GM18870 (cell line): ENCODE results near the gene WDR46.
A peak's percentile ranks its signal among the peaks of the same experiment; 100 is the strongest.
"Not testable (repeated sequence)": the region's sequence is repeated elsewhere in the genome, so short reads cannot be mapped to it uniquely, and the experiment has no call there.

Source experiments
- ATAC-seq: cut with Tn5 transposase; IDR thresholded peaks from one replicate; pipeline ENCODE4 v1.9.1; 2021; ENCODE audit warnings: moderate library complexity; ENCODE audit not compliant: unreplicated experiment

WDR46 gene

DNA sequence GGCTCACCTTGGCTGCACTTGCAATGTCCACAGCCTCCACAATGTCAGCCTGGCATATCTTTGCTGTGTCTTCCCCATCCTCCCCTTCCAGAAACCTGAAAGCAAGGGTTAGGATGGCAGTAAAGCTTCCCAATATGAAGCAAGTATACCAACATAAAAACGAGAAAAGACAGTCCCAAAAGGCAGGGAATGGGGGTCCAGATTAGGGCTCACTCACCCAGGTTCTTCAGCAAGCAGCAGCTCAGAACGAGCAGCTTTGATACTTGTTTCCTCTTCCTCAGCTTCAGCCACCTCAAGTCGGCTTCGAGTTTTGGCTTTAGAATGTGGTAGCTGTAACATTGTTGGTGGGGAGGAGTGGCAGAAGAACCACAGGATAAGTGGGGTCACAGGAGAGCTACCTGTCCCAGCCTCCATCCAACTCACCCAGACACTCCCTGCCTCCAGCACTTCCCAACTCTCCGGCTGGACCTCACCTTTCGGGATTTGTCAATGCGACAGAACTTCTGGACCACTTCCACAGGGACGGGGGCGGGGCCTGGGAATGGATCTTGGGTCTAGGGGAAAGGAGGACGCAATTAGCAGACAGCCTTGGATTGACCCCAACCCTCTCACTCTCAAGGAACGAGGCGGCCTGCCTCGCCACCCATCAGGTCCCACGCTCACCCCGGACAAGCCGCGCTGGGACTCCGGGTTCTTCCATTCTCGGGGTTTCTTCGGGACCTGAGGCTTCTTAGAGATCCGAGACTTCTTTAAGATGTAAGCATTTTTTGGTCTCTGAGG is 708 bp downstream of the WDR46 start:
- ATAC-seq, result no peak

DNA sequence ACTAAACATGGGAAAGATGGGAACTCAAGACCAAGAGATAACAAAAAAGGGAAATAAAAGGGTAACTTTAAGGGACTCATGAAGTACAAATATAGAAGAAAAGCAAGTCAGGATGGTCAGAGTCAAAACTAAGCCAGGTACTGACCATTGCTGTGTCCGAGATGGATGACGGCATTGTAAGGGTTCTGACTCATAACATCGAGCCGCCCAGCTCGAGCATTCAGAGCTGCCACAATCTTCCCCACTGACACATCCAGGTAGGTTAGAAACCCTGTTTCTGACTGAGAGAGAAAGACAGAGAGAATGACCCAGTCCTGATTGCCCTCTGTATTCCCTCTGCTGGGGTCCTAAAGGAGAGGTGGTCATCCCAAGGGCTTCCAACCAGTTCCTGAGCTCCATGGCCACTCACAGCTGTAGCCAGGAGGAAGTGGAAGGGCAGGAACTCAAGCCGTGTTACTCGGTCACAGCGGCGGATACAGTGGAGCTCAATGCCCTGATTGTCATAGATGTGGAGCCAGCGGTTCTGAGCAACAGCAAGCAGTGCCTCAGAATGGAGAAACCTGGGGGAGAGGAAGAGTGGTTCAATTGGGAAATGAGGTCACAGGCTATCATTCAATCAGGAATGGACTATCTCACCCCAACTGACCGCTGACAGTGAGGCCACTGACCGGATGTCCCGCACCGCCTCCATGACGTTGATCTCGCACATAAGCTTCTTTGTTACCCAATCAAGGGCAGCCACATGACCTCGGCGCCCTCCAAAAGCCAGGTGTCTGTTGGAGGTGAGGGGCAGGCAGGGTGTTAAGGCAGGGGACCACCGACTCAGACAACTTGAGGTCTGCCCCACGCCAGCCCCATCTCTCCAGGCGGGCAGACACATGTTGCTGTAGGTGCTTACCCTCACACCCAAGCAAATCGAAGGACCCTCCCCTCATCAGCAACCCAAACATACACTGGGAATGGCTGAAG is 1.8 kb downstream of the WDR46 start:
- no peak for ATAC-seq

DNA sequence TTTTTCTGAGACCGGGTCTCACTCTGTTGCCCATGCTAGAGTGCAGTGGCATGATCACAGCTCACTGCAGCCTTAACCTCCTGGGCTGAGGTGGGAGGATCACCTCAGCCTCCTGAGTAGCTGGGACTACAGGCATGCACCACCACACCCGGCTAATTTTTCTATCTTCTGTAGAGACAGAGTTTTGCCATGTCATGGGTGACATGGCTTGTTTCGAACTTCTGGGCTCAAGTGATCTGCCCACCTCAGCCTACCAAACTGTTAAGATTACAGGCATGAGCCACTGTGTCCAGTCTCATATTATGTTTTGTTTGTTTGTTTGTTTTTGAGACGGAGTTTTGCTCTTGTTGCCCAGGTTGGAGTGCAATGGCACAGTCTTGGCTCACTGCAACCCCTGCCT is 3.8 kb downstream of the WDR46 start:
- not testable (repeated sequence) for ATAC-seq

DNA sequence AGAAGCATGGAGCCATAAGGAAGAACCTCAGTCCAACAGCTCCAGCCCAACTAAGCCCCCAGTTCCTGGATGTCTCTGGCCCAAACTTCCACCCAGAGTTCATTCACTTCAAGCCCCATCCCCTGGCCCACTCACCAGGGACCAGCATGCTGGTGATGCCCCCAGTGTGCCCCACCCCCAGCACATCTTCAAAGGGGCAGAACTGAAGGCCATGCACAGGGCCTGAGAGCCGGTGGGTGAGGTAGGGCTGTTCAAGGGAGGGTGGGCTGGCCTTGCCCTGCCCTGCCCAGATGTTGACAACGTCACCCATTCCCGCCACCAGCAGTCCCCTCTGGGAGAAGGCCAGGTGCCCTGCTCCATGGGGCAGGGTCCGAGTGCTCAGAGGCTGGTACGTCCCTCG is 8.5 kb downstream of the WDR46 start:
- ATAC-seq, result no peak

DNA sequence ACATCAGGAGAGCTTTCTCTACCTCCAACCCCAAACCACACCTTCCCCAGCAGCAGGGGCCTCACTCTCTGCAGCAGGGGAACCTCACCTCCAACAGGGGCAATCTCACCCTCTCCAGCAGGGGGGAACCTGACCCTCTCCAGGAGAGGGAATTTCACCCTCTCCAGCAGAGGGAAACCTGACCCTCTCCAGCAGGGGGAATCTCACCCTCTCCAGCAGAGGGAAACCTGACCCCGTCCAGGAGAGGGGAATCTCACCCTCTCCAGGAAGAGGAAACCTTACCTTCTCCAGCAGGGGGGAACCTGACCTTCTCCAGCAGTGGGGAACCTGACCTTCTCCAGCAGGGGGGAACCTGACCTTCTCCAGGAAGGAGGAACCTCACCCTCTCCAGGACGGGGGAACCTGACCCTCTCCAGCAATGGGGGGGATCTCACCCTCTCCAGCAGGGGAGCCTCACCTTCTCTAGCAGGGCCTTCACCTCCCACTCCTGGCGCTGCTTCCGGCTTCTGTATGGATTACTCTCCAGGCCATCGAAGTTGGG is 9.0 kb downstream of the WDR46 start:
- no peak for ATAC-seq

DNA sequence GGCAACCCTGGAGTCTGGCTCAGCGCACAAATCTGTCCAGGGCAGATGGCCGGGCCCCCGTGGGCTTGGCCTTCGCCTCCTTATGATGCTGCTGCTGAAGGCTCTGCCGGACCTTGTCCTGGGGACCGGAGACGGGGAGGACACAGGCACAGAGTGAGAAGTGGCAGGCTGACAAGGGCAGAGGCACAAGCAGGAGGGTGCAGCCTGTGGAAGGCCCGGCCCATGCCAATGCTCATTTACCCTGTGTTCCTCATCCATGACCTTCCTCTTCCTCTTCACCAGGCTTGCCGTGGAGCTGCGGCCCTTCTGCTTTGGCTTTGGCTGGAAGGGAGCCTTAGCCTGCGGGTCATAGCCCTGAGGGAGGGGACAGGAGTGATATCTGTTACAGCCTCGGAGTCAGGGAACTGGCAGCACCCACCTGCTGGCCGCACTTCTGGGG is 9.8 kb downstream of the WDR46 start:
- ATAC-seq, result no peak

DNA sequence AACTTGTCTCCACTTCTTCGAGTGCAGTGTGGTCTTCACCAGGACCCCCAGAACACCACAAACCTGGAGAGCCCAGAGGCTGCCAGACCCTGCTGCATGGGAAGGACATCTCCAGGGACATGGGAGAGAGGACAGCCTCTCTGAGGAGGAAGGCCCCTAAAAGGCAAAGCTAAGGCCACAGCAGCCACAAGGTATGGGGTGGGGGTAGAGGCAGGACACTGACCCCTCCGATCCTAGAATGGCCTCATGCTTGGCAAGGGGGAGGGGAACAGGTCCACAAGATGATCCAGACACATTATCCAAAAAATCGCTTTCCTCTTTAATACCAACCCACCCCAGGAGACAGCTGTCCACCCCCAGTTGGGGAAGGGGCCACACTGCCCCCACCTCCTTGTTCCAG is 10.2 kb downstream of the WDR46 start:
- ATAC-seq, result no peak

GRCh38 chr6:33278392-33278741 is 10.7 kb downstream of the WDR46 start:
- no peak for ATAC-seq

DNA sequence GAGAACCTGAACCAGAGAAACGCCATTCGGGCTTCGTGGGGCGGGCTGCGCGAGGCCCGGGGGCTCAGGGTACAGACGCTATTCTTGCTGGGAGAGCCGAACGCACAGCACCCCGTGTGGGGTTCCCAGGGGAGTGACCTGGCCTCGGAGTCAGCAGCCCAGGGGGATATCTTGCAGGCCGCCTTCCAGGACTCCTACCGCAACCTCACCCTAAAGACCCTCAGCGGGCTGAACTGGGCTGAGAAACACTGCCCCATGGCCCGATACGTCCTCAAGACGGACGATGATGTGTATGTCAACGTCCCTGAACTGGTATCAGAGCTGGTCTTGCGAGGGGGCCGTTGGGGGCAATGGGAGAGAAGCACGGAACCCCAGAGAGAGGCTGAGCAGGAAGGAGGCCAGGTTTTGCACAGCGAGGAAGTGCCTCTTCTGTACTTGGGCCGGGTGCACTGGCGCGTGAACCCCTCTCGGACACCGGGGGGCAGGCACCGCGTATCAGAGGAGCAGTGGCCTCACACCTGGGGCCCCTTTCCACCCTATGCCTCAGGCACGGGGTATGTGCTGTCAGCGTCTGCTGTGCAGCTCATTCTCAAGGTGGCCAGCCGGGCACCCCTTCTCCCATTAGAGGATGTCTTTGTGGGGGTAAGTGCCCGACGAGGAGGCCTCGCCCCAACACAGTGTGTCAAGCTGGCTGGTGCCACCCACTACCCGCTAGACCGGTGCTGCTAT is 11.2 kb downstream of the WDR46 start:
- peak; percentile 8 for ATAC-seq

- ATAC-seq, result peak; percentile 37
Observed at GRCh38 chr6:33276864-33277662, 12.0 kb downstream of the WDR46 start, which contains the start of gene B3GALT4. TSS of gene B3GALT4 (plus strand) at chr6:33277123. CDS start at chr6:33277420, 297 bp downstream.

- ATAC-seq, result no peak
Observed at GRCh38 chr6:33276581-33276863, 12.5 kb downstream of the WDR46 start.

DNA sequence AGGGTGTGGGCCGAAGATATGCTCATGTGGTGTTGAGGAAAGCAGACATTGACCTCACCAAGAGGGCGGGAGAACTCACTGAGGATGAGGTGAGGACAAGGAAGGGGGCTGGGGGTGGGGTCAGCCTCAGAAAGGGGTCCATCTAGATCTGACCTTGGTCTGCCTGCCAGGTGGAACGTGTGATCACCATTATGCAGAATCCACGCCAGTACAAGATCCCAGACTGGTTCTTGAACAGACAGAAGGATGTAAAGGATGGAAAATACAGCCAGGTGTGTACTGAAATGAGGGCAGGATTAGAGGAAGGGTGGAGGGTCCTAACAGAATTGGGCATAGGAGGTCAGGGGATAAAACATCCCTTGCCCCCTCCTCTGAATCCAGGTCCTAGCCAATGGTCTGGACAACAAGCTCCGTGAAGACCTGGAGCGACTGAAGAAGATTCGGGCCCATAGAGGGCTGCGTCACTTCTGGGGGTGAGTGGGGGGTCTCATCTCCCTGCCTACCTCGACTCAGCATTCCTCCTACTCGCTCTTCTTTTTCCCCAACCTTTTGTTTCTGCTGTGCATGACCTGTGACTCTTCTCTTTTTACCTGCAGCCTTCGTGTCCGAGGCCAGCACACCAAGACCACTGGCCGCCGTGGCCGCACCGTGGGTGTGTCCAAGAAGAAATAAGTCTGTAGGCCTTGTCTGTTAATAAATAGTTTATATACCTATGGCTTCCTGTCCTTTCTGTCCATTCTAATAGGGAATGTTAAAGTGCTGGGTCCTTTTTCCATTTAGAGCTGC is 13.1 kb downstream of the WDR46 start:
- not testable (repeated sequence) for ATAC-seq

DNA sequence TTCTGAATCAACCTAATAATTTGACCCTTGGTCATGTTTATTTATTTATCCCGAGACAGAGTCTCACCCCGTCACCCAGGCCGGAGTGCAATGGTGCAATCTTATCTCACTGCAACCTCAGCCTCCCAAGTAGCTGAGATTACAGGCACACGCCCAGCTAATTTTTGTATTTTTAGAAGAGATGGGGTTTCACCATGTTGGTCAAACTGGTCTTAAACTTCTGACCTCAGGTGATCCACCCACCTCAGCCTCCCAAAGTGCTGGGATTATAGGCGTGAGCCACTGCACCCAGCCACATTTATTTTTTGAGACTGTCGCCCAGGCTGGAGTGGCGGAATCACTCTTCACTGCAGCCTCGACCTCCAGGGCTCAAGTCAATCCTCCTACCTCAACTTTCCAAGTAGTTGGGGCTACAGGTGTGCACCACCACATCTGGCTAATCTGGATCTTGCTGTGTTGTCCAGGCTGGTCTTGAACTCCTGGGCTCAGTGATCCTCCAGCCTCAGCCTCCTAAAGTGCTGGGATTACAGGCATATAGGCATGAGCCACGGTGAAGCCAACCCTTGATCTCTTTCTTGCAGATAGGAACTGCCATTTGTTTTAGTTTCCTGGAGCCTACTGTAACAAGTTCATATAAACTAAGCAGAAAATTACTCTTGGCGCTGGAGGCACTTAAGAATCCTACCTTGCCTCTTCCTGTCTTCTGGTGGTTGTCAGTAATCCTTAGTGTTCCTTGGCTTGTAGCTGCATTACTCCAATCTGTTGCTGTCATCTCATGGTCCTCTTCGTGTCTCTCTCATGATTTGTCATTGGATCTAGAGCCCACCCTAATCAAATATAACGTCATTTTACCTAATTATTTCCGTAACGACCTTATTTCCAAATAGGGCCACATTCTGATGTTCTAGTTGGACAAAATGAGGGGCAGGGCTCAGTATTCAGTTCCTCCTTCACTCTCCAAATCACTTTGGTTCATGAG is 14.8 kb downstream of the WDR46 start:
- ATAC-seq, result no peak

GRCh38 chr6:33273129-33273923 is 15.7 kb downstream of the WDR46 start:
- ATAC-seq, result no peak

DNA sequence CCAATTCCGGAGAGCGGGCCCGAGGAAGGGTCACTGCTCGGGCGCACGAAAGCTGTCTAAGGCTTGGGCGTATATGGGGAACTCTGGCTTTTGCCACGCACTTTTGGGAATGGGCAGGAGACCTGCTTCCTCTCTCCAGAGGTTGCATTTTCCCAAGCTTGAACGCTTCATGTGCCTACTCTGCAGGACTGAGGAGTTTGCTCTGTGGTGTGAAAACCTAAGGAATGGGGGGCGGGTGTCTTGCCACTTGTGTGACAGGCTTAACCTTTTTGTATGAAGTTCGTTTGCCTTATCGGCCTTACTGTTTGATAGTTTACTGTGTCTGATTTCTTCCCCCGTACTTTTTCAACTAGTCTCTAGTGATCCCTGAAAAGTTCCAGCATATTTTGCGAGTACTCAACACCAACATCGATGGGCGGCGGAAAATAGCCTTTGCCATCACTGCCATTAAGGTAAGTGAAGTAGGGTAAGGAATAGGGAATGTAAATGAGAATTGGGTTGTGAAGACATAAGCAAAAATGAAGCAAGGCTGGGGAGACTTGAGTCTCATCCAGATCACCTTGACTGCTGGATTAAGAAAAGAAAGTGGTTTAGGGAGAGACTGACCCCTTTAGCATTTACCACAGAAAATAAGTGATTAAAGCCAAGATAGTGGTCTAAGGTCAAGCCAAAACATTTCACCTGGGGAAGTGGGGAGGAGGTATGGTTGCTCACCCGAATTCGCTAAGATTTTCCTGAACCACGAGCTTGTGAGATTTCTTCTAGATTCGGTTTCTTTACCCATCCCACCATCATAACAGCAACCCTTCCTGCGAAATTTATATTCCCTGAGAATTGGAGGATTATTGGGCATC is 16.5 kb downstream of the WDR46 start:
- no peak for ATAC-seq

- peak; percentile 78 for ATAC-seq
Observed at GRCh38 chr6:33271468-33272274, 17.4 kb downstream of the WDR46 start, which contains the start of the genes RPS18 and VPS52. TSS of gene RPS18 (plus strand) at chr6:33272075. CDS start at chr6:33272120, 45 bp downstream. TSS of gene VPS52 (minus strand) at chr6:33271876. CDS start at chr6:33271675, 201 bp downstream.
